ENCODE results near the gene NUDT14. TPM values are rescaled to one million over a fixed set of nuclear protein-coding genes. Genes with fewer than 3 reads are reported as not detected.

Gene NUDT14
- total RNA-seq, 4 donors from 2014 or later, result 6.6 to 47.7 (median 25.7) TPM

DNA sequence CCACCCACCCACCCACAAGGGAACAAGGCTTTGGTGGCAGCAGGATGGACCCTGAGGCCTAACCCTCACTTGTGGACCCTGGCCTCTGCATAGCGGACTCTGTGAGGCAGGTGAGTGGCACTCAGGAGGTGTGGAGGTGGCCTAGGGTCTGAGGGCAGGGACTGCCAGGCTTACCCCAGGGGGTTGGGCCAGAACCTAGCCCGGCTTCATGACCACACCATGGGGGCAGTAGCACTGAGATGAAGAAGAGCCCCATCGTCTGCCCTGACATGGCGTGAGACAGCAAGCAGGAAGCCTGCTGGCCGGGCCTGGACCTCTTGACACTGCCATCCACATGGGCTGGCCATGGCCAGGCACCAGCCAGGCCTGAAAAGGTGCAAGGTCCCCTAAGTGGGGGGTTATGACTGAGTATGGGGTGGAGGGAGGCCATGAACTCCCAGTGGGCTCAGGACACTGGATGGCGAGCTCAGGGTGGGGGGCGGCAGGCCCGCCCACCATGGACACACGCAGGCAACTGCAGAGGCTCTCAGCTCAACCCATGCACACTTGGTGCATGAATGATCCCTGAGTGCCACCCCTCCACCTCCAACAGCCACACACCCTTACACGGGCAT, 41.8 kb downstream of the NUDT14 start:
- peaks cover 0 to 11% (median 0%) of the 10 kb centered on the region in 3 donors for H3K36me3 ChIP-seq
- peaks cover 0 to 11% (median 4%) of the 10 kb centered on the region in 4 donors for H3K9me3 ChIP-seq
- H3K27me3 ChIP-seq, result no peaks in the 10 kb centered on the region
- TF ChIP-seq CTCF (IDR thresholded peaks at IDR 0.05) (no peak), POLR2A (IDR thresholded peaks at IDR 0.05) (no peak)
- no peak overlapping the region for H3K4me3 ChIP-seq
- H3K27ac ChIP-seq, result no peak overlapping the region
- H3K4me1 ChIP-seq, result peaks cover 0 to 6% (median 0%) of the 10 kb centered on the region in 4 donors
- DNase-seq, result no peak

DNA sequence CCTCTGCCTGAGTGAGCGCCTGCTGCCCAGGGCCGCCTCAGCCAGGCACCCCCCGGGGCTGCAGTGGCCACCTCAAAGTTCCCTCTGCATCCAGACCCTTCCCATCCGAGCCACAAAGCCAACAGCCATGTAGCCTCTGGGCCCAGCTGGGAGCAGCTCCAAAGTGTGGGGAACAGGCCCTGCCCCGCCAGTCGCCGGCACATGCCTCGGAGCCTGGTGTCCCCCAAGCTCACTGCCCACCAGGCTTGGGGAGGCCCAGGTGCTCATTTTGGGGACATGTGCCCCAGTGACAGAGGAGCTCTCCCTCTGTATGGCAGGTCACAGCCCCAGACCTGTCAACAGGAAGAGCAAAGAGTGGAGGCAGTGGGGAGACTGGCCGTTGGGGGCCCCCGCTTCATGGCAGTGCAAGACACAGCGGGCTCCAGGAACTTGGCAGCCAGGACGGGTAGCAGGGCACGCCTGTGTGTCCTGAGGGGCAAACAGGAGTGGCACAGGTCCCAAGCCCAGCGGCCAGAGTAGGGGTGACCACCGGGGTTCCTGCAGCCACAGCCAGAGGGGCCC, 42.5 kb downstream of the NUDT14 start:
- no peak for DNase-seq
- H3K4me1 ChIP-seq, result peaks cover 0 to 6% (median 0%) of the 10 kb centered on the region in 4 donors
- H3K4me3 ChIP-seq, result no peak overlapping the region
- H3K27ac ChIP-seq, result no peak overlapping the region
- H3K9me3 ChIP-seq, result peaks cover 0 to 11% (median 4%) of the 10 kb centered on the region in 4 donors
- TF ChIP-seq POLR2A (IDR thresholded peaks at IDR 0.05), result no peak
- TF ChIP-seq CTCF (IDR thresholded peaks at IDR 0.05), result no peak
- no peaks in the 10 kb centered on the region for H3K27me3 ChIP-seq
- H3K36me3 ChIP-seq, result peaks cover 0 to 11% (median 0%) of the 10 kb centered on the region in 3 donors

DNA sequence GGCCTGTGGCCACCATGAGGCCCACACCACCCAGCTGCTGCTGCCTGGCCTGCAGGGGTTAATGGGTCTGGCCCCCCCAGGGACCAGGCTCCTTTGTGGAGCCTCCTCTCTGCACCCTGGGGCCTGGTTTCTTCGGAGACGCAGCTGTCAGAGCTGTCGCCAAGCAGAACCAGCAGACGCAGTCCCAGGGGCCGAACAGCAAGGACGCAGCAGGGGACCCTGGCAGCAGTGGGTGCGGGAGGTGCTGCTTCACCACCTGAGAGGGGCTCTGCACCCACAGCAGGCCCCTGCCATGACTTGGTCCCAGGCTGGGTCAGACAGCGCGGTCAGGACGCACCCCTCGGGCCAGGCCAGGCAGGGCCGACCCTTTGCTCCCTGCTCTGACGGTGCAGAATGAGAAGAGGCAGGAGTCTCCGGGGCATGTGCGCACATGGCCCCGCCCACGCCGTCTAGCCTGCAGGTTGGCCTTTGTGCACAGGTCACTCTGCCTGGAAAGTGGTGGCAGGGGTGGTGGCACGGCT, 43.0 kb downstream of the NUDT14 start:
- peak in 1 of 3 donors; percentile 56 for DNase-seq
- no peaks in the 10 kb centered on the region for H3K27me3 ChIP-seq
- no peak overlapping the region for H3K27ac ChIP-seq
- TF ChIP-seq CTCF (IDR thresholded peaks at IDR 0.05) (no peak), POLR2A (IDR thresholded peaks at IDR 0.05) (no peak)
- H3K36me3 ChIP-seq, result peaks cover 0 to 7% (median 0%) of the 10 kb centered on the region in 3 donors
- H3K9me3 ChIP-seq, result peaks cover 0 to 11% (median 4%) of the 10 kb centered on the region in 4 donors
- H3K4me3 ChIP-seq, result no peak overlapping the region
- H3K4me1 ChIP-seq, result peaks cover 0 to 6% (median 0%) of the 10 kb centered on the region in 4 donors

GRCh38 chr14:105137481-105138020, 43.6 kb downstream of the NUDT14 start:
- TF ChIP-seq POLR2A (IDR thresholded peaks at IDR 0.05), result no peak
- Histone ChIP-seq H3K4me3 (no peak overlapping the region), H3K36me3 (peaks cover 0 to 2% (median 0%) of the 10 kb centered on the region in 3 donors), H3K27ac (no peak overlapping the region), H3K27me3 (no peaks in the 10 kb centered on the region), H3K4me1 (peaks cover 0 to 6% (median 0%) of the 10 kb centered on the region in 4 donors), H3K9me3 (peaks cover 0 to 11% (median 4%) of the 10 kb centered on the region in 4 donors)
- no peak for DNase-seq

DNA sequence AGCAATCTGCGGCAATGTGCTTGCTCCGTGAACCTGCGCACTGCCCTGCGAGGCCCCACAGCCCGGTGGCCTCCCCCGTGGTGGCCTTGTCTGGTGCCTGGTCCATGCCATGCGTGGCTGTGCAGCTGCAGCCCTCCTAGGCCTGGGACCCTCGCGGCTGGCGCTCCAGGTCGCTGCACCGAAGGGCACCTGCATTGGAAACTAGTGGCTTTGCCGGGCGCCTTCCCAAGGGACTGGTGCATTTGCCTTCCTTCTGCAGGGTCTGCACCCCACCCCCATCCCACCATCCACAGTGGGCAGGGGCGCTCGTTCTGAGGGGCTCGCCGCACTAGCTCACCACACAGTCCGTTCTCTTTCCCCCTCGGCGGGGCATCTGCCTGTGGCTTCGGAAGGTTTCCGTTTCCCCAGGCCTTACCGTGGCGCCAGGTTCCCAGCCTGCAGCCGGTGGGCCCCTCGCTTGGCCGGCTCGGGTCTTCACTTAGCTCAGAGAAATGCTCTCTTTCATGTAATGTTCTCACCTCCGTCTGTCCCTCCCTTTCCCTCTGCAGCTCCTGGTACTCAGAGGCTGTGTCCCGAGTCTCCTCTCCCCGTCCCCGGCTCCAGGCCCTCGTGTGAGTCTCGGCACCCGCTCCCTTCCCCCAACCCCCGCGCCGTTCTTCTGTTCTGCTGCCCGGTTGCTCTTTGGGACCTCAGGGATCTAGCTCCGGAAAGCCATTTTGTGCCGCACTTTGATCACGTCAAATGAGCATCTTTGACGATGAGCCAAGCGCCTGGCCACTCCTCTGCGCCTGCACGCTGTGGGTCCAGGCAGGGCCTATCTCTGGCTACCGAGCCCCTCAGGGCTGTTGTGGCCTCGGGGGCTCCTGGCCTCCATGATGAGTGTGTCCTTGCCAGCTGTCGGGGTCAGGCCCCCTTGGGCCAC, 44.5 kb downstream of the NUDT14 start:
- no peak for TF ChIP-seq POLR2A (IDR thresholded peaks at IDR 0.05)
- TF ChIP-seq CTCF (IDR thresholded peaks at IDR 0.05), result no peak

More for the DNA sequence above, 44.5 kb downstream of the NUDT14 start:
- peak in 2 of 3 donors; percentile 41 to 49 for DNase-seq
- Histone ChIP-seq H3K9me3 (peaks cover 0 to 11% (median 4%) of the 10 kb centered on the region in 4 donors), H3K36me3 (no peaks in the 10 kb centered on the region), H3K27ac (no peak overlapping the region), H3K4me3 (no peak overlapping the region), H3K4me1 (peaks cover 0 to 6% (median 0%) of the 10 kb centered on the region in 4 donors), H3K27me3 (no peaks in the 10 kb centered on the region)

All from Peyer's patch (tissue), 4 donors.